ENCODE data around the gene PLSCR5. TPM values are rescaled to one million over a fixed set of nuclear protein-coding genes. Genes with fewer than 3 reads are reported as not detected.

The PLSCR5 gene
- total RNA-seq, 2 donors from 2014 or later = not detected

- H3K36me3 Mint-ChIP-seq (ENCODE audit: insufficient read depth in 2 of 2) = no peaks in the 10 kb centered on the region
These were observed 29.5 kb downstream of the PLSCR5 start for GRCh38 chr3:146575636-146576035.

DNA sequence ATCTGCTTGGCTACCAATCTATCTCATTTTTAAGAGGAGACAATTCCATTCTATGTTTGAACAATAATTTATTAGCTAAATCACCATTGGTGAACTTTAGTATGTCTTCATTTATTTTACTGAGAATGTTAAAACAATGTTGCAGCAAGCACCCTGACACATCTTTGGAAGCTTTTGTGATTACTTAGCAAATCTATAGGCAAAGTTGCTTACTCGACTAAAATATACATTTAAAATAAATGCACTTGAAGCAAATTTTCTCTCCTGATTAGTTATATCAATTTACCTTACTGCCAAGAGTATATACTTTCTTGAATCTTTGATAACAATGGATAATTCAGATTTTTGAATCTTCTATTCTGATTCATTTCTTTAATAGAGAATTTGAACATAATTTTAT, 31.0 kb downstream of the PLSCR5 start:
- Mint-ChIP-seq H3K27ac (no peak overlapping the region), H3K9me3 (no peaks in the 10 kb centered on the region), H3K4me1 (ENCODE audit: low read depth) (no peaks in the 10 kb centered on the region), H3K27me3 (ENCODE audit: low read depth) (no peaks in the 10 kb centered on the region), H3K4me3 (no peak overlapping the region), H3K36me3 (ENCODE audit: insufficient read depth in 2 of 2) (no peaks in the 10 kb centered on the region)
- DNase-seq = no peak
- no peak for ATAC-seq (replicated peaks in 1 of 2)

More at GRCh38 chr3:146575636-146576035, 29.5 kb downstream of the PLSCR5 start:
- no peaks in the 10 kb centered on the region for H3K9me3 Mint-ChIP-seq
- H3K4me1 Mint-ChIP-seq (ENCODE audit: low read depth) = no peaks in the 10 kb centered on the region
- no peak overlapping the region for H3K27ac Mint-ChIP-seq
- H3K4me3 Mint-ChIP-seq = no peak overlapping the region
- ATAC-seq (replicated peaks in 1 of 2) (no peak), DNase-seq (no peak)
- H3K27me3 Mint-ChIP-seq (ENCODE audit: low read depth) = no peaks in the 10 kb centered on the region

GRCh38 chr3:146569314-146569713, 35.8 kb downstream of the PLSCR5 start:
- H3K9me3 Mint-ChIP-seq = no peaks in the 10 kb centered on the region
- no peaks in the 10 kb centered on the region for H3K4me1 Mint-ChIP-seq (ENCODE audit: low read depth)
- no peak overlapping the region for H3K27ac Mint-ChIP-seq
- no peaks in the 10 kb centered on the region for H3K36me3 Mint-ChIP-seq (ENCODE audit: insufficient read depth in 2 of 2)
- H3K27me3 Mint-ChIP-seq (ENCODE audit: low read depth) = no peaks in the 10 kb centered on the region
- ATAC-seq (replicated peaks in 1 of 2) (no peak), DNase-seq (no peak)
- no peak overlapping the region for H3K4me3 Mint-ChIP-seq

GRCh38 chr3:146566138-146566537, 39.0 kb downstream of the PLSCR5 start:
- no peak for ATAC-seq (replicated peaks in 1 of 2)
- Mint-ChIP-seq H3K4me1 (ENCODE audit: low read depth) (no peaks in the 10 kb centered on the region), H3K27ac (no peak overlapping the region), H3K36me3 (ENCODE audit: insufficient read depth in 2 of 2) (no peaks in the 10 kb centered on the region), H3K9me3 (peaks cover 0 to 2% of the 10 kb centered on the region in 2 donors), H3K27me3 (ENCODE audit: low read depth) (peaks cover 8% of the 10 kb centered on the region), H3K4me3 (no peak overlapping the region)
- DNase-seq = no peak

DNA sequence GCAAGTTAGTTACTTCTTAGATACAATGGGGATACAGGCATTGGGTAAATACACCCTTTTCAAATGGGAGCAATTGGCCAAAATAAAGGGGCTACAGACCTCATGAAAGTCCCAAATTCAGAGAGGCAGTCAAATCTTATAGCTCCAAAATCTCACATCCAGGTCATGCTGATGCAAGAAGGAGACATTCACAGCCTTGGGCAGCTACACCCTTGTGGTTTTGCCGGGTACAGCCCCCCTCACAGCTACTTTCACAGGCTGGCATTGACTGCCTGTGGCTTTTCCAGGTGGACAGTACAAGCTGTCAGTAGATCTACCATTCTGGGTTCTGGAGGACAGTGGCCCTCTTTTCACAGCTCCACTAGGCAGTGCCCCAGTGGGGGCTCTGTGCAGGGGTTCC, 43.3 kb downstream of the PLSCR5 start:
- H3K27me3 Mint-ChIP-seq (ENCODE audit: low read depth) = peaks cover 8% of the 10 kb centered on the region
- H3K36me3 Mint-ChIP-seq (ENCODE audit: insufficient read depth in 2 of 2) = no peaks in the 10 kb centered on the region
- no peak overlapping the region for H3K4me3 Mint-ChIP-seq
- H3K4me1 Mint-ChIP-seq (ENCODE audit: low read depth) = no peaks in the 10 kb centered on the region
- no peak for ATAC-seq (replicated peaks in 1 of 2)
- DNase-seq = no peak
- H3K27ac Mint-ChIP-seq = no peak overlapping the region
- peaks cover 0 to 2% of the 10 kb centered on the region in 2 donors for H3K9me3 Mint-ChIP-seq

- Mint-ChIP-seq H3K27ac (no peak overlapping the region), H3K36me3 (ENCODE audit: insufficient read depth in 2 of 2) (no peaks in the 10 kb centered on the region), H3K4me1 (ENCODE audit: low read depth) (no peaks in the 10 kb centered on the region), H3K9me3 (peaks cover 0 to 2% of the 10 kb centered on the region in 2 donors), H3K27me3 (ENCODE audit: low read depth) (peaks cover 8% of the 10 kb centered on the region), H3K4me3 (no peak overlapping the region)
- ATAC-seq (replicated peaks in 1 of 2) = no peak
- DNase-seq = no peak
These were observed 43.7 kb downstream of the PLSCR5 start for GRCh38 chr3:146561463-146561862.

DNA sequence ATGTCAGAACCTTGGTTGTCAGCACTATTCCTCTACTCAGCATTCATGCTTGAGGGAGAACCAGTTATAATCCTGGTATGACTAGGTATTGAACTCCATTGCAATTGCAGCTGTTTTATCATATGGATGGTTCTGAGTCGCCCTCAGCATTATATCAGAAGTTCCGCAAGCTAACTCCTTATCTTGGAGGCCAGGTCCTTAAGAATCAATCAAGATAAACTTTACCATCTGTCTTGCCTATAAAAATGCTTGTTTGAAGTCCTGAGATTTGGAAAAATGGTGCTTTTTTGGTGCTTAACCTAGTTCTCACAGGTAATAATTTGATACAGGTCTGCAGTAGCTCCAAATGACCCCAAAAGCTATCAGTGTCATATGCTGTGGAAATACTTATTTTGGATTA, 44.5 kb downstream of the PLSCR5 start:
- Mint-ChIP-seq H3K27ac (no peak overlapping the region), H3K36me3 (ENCODE audit: insufficient read depth in 2 of 2) (no peaks in the 10 kb centered on the region), H3K4me3 (no peak overlapping the region), H3K4me1 (ENCODE audit: low read depth) (no peaks in the 10 kb centered on the region), H3K9me3 (peaks cover 0 to 2% of the 10 kb centered on the region in 2 donors), H3K27me3 (ENCODE audit: low read depth) (peaks cover 8% of the 10 kb centered on the region)
- DNase-seq (no peak), ATAC-seq (replicated peaks in 1 of 2) (no peak)

DNA sequence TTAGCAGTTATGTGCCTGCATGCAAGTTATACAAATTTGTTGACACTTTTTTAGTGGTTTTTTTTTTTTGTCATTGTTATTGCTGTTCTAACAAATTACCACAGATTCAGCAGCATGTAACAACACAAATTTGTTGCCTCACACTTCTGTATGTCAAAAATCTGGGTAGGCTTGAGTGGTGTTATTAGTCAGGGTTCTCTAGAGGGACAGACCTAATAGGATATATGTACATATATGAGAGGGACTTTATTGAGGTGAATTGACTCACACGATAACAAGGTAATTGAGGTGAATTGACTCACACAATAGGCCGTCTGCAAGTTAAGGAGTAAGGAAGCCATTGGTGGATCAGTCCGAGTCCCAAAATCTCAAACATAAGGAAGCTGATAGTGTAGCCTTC, 45.8 kb downstream of the PLSCR5 start:
- Mint-ChIP-seq H3K36me3 (ENCODE audit: insufficient read depth in 2 of 2) (no peaks in the 10 kb centered on the region), H3K27ac (no peak overlapping the region), H3K27me3 (ENCODE audit: low read depth) (peaks cover 8% of the 10 kb centered on the region), H3K4me3 (no peak overlapping the region), H3K4me1 (ENCODE audit: low read depth) (peaks cover 1% of the 10 kb centered on the region), H3K9me3 (peaks cover 0 to 2% of the 10 kb centered on the region in 2 donors)
- no peak for ATAC-seq (replicated peaks in 1 of 2)
- DNase-seq = no peak

GRCh38 chr3:146558781-146559180, 46.4 kb downstream of the PLSCR5 start:
- no peak for DNase-seq
- Mint-ChIP-seq H3K4me1 (ENCODE audit: low read depth) (peaks cover 7% of the 10 kb centered on the region), H3K4me3 (no peak overlapping the region), H3K27me3 (ENCODE audit: low read depth) (peaks cover 8% of the 10 kb centered on the region), H3K27ac (no peak overlapping the region), H3K9me3 (peaks cover 0 to 2% of the 10 kb centered on the region in 2 donors), H3K36me3 (ENCODE audit: insufficient read depth in 2 of 2) (no peaks in the 10 kb centered on the region)
- no peak for ATAC-seq (replicated peaks in 1 of 2)

DNA sequence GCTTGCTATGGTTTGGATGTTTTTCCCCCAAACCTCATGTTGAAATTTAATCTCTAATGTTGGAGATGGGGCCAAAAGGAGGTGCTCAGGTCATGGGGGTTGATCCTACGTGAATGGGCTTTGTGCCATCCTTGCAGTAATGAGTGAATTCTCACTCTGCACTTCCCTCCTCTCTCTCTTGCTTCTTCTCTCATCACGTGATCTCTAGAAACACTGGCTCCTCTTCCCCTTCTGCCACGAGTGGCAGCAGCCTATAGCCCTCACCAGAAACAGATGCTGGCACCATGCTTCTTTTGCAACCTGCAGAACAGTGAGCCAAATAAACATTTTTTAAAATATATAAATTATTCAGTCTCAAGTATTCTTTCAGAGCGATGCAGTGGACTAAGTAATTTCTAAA, 47.4 kb downstream of the PLSCR5 start:
- DNase-seq = no peak
- no peak for ATAC-seq (replicated peaks in 1 of 2)
- H3K36me3 Mint-ChIP-seq (ENCODE audit: insufficient read depth in 2 of 2) = no peaks in the 10 kb centered on the region
- peaks cover 3% of the 10 kb centered on the region for H3K27me3 Mint-ChIP-seq (ENCODE audit: low read depth)
- H3K4me1 Mint-ChIP-seq (ENCODE audit: low read depth) = peaks cover 12% of the 10 kb centered on the region
- H3K9me3 Mint-ChIP-seq = no peaks in the 10 kb centered on the region
- no peak overlapping the region for H3K27ac Mint-ChIP-seq
- H3K4me3 Mint-ChIP-seq = no peak overlapping the region

DNA sequence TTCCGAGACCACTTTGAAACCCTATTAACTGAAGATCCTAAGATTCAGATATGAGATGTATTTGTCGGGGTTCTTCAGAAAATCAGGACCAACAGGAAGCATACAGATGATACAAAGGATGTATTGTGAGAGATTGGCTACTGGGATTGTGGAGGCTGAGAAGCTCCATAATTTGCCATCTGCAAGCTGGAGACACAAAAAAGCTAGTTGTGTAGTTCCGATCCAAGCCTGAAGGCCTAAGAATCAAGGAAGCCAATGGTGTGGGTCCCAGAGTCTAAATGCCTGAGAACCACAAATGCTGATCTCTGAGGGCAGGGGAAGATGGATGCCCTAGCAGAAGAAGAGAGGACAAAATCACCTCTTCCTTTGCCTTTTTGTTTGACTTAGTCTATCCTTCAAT, 49.8 kb downstream of the PLSCR5 start:
- H3K36me3 Mint-ChIP-seq (ENCODE audit: insufficient read depth in 2 of 2) = no peaks in the 10 kb centered on the region
- H3K27ac Mint-ChIP-seq = no peak overlapping the region
- H3K27me3 Mint-ChIP-seq (ENCODE audit: low read depth) = no peaks in the 10 kb centered on the region
- no peak for DNase-seq
- no peak overlapping the region for H3K4me3 Mint-ChIP-seq
- no peak for ATAC-seq (replicated peaks in 1 of 2)
- no peaks in the 10 kb centered on the region for H3K9me3 Mint-ChIP-seq
- peaks cover 24% of the 10 kb centered on the region for H3K4me1 Mint-ChIP-seq (ENCODE audit: low read depth)

DNA sequence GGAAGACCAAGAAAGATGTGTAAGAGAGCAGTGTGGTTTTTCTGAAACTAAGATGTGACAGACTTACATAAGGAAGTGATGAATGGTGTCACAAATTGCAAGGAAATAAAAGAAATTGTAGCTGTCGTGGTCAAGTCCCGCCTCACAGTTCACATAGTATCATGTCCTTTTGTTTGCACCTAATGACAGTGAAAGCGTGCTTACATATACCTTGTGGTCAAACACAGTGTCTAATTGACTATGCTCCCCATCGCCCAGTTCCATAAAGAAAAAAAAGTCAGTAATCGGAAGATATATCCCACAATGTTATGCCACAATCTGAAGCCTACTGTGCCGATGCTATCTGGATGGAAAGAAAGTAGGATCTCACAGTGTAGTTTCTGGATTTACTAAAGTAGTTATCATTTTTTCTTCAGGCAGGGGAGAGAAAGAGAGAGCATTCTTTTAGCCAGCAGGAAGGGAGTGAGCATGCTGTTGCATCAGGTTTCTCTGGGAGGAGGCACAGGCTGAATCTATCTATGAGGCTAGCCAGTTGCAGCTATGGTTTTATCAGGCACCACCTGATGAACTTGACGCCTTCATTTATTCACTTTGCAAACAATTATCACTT, 50.9 kb downstream of the PLSCR5 start:
- peak overlapping the region in 1 of 2 donors; percentile 7 for H3K4me3 Mint-ChIP-seq
- no peak for DNase-seq
- no peak overlapping the region for H3K27ac Mint-ChIP-seq
- ATAC-seq (replicated peaks in 1 of 2) = peak in 1 of 2 donors; percentile 24
- H3K36me3 Mint-ChIP-seq (ENCODE audit: insufficient read depth in 2 of 2) = no peaks in the 10 kb centered on the region
- peaks cover 35% of the 10 kb centered on the region for H3K4me1 Mint-ChIP-seq (ENCODE audit: low read depth)
- no peaks in the 10 kb centered on the region for H3K9me3 Mint-ChIP-seq
- H3K27me3 Mint-ChIP-seq (ENCODE audit: low read depth) = no peaks in the 10 kb centered on the region

DNA sequence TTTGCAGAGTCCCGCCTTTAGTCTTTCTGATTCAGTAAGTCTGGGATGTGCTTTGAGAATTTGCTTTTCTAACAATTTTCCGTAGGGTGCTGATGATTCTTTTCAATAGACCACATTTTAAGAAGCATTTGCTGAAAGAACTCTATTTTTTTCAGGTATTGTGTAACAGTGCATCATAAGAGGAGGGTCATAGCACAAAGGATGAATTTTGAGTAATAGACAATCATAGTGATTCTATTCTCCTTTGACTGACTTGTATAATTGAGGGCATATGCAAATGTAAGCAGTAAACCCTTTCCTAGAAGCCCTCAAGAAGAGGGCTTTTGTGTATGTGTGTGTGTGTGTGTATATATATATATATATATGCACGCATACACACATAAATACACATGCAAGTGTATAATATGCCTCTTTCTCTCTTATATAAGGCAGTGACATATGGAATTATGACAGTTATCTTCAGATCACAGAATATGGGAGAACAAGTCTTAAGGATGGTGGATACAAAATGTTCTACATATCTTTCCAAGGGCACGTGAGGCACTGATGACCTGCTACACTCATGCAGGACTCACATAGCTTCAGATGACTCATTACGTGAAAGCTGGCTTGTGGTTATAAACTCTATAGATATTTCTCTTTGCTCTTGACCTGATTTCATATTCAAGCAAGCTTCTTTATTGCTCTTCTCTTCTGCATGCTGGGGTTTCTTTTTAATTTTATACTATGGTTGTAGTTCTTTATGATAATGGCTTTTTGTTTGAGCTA, 54.2 kb downstream of the PLSCR5 start:
- H3K27ac Mint-ChIP-seq = no peak overlapping the region
- H3K9me3 Mint-ChIP-seq = no peaks in the 10 kb centered on the region
- H3K4me3 Mint-ChIP-seq = peak overlapping the region in 1 of 2 donors; percentile 79
- peak; percentile 73 to 74 for ATAC-seq (replicated peaks in 1 of 2)
- H3K4me1 Mint-ChIP-seq (ENCODE audit: low read depth) = peaks cover 58% of the 10 kb centered on the region
- H3K36me3 Mint-ChIP-seq (ENCODE audit: insufficient read depth in 2 of 2) = no peaks in the 10 kb centered on the region
- DNase-seq = peak in 1 of 2 donors; percentile 35
- no peaks in the 10 kb centered on the region for H3K27me3 Mint-ChIP-seq (ENCODE audit: low read depth)
